HG02884 (cell line): ENCODE results near the gene CYP19A1.
"Not testable (repeated sequence)": the region's sequence is repeated elsewhere in the genome, so short reads cannot be mapped to it uniquely, and the experiment has no call there.

Experiments used
- ATAC-seq: cut with Tn5 transposase; IDR thresholded peaks from one replicate; pipeline ENCODE4 v1.9.1; 2021; ENCODE audit warnings: mild to moderate bottlenecking, moderate library complexity; ENCODE audit not compliant: unreplicated experiment

Gene CYP19A1

DNA sequence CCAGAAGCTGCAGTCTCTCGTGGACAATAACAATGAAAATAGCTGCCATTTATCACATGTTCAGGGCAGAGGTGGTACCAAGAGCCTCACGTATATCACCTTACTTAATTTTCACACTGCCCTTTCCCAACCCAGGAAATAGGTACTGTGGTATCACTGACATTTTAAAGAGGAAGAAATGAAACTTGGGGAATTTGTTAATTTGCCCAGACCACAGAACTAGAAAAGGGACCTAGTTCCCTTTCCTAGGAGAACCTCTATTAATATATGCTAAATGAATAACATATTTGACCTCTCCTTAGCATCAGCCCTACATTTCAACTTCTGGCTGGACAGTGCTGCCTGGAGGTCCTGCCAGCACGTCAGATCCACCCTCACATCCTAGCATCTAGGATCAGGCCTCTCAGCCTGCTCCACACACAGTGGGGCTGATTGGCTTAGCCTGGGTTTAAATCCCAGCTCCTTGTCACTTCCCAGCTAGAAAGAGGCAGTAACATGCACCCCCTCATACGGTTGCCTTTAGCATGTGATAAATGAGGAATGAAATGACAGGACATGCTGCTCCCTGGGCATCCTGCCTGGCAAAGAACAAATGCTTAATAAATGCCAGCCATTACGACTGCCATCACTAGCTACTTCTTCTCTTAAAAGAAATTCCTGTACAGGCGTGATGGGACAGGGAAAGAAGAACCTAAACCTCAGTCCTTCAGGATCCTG lies 148.6 kb downstream of the CYP19A1 start:
- no peak for ATAC-seq

DNA sequence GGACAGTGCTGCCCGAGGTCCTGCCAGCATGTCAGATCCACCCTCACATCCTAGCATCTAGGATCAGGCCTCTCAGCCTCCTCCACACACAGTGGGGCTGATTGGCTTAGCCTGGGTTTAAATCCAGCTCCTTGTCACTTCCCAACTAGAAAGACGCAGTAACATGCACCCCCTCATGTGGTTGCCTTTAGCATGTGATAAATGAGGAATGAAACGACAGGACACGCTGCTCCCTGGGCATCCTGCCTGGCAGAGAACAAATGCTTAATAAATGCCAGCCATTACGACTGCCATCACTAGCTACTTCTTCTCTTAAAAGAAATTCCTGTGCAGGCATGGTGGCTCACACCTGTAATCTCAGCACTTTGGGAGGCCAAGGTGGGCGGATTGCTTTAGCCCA lies 149.6 kb downstream of the CYP19A1 start:
- not testable (repeated sequence) for ATAC-seq

DNA sequence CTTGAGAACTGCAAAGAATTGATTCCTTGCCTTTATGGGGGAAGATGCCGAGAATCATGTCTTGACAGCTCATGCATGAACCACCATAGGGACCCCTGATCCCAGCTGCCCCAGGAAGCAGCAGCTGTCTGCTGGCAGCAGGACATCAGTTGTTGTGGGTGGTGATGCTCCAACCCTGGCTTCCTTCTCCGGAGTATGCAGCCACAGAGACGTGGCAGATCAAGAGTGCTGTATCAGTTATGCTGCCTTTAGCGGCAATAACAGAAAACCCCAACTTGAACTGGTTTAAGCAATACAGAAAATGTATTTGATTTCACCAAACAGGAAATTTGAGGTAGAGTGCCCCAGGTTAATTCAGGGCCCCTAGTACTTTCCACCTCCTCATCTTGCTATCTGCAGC lies 151.5 kb downstream of the CYP19A1 start:
- ATAC-seq = no peak

DNA sequence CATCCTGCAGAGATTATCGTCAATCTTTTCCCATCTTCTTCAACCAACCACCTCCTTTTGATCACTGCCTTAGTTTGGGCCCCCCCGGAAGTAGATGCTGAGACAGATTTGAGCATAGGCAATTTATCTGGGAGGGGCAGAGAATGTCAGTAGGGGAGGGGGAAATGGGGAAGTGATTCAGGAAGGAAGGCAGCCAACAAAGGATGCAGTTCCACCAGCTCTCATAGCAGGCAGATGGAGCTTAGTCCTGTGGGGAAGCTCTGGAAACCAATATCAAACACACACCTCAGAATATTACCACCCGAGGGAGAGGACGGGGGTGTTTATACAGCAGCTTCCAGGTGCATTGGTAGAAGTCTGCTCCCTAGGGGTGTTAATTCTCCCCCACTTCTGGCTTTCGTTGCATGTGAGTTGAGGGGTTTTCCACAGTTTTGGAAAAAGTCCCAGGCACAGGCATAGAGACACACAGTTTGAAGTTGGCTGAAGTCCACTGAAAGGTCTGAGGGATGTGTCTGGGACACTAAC lies 152.2 kb downstream of the CYP19A1 start:
- no peak for ATAC-seq

DNA sequence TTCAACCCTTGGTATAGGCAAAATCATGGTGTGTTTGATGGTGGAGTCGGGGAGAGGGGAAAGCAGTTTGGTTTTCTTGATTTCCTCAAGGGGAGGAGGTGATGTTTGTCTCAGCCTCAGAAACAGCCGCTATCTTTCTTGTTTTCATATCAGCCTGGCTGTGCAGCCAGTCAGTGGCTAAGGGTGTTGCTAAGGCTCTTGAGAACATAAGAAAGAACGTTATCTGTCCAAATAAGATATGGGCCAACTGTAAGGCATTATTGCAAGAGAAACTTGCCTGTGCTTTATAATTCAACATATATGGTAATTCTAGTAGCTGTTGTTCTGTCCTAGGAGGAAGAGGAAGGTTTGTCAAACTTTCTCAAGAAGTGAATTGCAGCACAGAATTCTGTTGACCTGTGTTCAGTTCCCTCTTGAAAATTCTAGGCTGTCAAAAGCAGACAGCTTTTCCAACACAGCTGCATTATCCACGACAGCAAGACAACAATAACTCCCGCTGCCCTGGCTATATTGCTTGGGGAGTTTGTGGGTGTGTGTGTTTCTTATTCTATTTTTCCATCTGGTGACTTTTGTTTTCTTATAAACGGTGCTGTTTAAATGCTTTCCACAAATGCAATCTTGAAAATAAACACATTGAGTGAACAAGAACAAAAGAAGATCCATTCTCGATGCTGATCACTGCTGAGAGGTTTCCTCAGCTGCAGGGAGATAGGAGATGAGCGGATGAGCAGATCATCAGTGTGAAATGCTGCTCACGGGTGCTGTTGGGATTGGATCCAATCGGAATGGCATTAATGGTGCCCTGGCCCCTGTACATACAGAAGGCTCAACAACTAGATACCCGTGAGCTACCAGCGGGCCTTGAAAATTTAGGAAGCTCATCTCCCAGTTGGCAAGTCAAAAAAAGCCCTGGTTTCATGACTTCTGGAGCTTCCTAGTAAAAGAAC lies 152.9 kb downstream of the CYP19A1 start:
- ATAC-seq = no peak

DNA sequence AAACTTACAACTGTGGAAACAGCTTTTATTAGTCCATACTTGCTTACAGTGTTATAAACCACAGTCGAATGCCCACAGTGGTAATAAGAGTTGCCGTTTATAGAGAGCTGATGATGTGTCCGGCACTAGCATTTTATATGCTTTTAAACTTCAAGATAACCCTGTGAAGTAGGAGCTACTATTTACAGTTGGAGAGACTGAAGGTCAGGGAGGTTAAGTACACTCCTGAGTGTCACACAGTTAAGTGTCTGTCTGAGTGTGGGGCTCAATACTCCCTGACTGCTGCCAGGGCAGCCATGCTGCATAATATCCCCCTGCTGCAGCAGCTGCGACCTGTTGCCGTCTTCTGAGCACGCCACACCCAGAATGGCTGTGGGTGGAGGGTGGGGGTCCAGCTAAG lies 153.8 kb downstream of the CYP19A1 start:
- no peak for ATAC-seq

DNA sequence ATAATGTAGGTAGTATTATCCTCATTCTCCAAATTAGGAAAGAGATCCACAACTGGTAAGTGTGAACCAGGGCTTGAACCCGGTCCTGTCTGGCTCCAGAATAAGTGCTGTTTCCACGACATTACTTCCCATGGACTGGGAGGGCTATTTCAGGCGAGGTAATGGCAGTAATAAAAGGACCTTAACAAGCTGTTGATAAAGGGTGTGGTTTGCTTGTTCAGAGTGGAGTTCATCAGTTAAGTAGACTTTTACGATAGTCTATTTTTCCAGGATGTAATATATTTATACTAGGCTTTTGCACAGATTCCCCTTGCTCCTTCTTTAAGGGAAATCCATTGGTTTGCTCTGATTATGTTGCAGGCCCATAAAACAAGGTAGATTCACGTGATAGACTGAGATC lies 155.3 kb downstream of the CYP19A1 start:
- no peak for ATAC-seq

DNA sequence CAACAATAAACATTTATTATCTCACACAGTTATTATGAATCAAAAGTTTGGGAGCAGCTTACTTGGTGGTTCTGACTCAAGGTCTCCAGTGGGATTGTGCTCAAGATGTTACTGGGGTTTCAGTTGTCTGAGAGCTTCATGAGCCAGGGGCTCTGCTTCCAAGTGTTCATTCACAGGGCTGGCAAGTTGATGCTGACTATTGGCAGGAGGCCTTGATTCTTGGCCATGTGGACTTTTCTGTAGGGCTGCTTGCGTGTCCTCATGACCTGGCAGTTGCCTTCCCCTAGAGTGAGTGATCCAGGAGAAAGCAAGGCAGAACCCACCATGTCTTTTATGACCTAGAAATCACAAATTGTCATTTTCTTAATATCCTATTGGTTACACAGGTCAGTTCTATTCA lies 156.5 kb downstream of the CYP19A1 start:
- ATAC-seq = no peak

DNA sequence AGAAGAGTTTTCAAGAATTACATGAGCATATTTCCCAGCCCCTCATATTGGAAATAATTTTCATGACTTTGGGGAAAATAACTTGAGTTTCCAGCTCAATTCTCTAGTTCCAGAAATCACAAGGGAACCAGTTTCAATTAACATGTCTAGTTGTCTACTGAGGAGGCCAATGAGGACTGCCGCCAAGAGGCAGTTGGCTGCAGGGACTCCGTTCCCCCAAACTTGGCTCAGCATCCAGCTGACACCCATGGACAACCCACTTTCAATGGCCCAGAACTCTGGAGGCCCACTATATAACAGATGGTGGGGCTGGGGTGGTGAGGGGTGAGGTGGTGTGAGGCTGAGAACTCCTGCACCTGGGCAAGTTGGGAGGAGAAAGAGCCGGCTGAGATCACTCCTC lies 157.2 kb downstream of the CYP19A1 start:
- no peak for ATAC-seq

DNA sequence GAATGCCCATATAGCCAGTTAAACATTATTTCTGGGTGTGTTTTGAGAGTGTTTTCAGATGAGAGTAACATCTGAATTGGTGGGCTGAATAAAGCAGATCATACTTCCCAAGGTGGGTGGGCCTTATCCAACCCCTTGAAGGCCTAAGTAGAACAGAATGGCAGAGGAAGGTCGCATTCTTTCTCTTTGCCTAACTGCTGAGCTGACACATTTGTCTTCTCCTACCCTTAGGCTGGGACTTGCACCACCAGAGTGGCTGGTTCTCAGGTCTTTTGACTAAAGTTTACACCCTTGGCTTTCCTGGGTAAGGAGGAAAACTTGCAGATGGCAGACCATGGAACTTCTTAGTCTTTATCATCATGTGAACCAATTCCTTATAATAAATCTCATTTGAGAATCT lies 157.9 kb downstream of the CYP19A1 start:
- no peak for ATAC-seq

DNA sequence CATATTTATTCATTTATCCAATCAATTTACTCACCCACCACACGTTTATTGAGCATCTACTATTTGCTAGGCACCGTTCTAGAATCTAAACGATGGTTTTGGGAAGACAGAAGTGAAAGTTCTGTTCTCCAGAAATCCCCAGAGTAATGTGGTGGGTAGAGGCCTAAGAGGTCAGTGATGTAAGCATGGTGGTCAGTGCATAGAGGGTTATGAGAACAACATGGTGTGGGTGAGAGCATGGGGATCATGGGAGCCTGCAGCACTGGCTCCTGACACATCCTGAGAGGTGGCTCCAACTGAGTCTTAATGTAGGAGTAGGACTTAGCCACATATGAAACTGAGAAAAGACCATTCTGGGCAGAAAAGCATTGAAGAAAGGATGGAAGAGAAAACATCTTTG lies 158.4 kb downstream of the CYP19A1 start:
- ATAC-seq = no peak

DNA sequence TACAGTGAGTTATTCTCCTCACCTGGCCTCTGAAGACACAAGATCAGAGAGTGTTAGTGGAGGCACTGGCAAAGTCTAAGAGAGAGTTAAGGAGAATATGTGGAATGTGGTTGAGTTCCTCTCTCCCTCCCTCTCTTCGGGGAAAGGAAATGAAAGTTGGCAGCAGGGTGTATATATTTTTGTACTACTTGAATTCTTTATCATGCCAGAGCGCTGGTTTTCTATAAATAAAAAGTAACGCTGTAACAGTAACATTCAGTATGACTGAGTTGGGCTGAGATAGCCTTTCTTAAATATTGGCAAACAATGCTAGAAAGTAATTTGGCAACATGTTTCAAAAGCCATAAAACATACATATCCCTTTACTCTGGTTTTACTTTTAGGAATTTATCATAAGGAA lies 166.2 kb downstream of the CYP19A1 start:
- ATAC-seq = no peak

DNA sequence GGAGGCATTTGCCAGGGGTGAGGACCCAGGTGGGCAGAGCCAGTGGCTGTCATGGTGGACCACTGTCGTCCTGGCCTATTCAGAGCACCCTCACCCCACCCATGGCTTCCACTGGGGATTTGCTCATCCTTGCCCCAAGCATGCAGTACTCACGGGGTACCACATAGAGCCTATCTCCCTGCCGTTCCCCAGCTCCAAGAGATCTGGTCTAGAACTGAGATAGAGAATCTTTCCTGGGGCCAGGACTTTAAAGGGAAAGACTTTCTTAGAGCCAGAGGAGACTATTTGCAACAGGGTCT lies 166.8 kb downstream of the CYP19A1 start:
- ATAC-seq = no peak

DNA sequence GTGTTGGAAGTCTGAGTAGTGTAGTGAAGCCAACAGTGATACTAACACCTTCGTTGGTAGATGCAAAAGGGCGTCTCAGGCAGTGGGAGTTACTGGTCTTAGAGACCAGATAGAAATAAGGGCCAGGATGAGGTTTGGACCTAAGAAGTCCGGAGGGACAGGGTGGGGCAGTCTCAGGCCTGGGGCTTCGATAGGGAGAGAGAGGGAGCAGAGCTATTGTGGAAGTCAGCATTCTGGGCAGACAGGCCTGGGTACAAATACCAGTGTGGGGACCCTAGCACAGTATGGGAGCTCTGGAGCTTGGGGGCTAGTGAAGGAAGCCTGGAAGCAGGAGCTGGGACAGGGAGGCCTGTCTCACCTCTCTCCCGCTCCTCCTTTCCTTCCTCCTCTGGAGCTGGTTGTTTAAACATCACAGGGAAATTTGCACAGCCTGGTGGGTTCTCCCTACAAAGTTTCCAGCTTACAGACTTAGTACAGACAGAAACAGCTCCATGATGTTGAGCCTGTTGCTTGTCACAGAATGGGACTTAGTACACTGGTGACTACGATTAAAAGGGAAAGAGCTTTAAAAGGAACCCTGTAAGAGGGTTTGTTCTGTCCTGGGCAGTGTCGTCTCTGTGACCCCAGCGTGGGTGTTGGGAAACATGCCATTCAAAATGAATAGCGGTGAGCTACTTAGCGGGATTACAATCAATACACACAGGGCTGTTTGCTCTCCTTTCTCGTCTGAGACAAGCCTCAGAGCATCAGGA lies 167.3 kb downstream of the CYP19A1 start:
- ATAC-seq = no peak

DNA sequence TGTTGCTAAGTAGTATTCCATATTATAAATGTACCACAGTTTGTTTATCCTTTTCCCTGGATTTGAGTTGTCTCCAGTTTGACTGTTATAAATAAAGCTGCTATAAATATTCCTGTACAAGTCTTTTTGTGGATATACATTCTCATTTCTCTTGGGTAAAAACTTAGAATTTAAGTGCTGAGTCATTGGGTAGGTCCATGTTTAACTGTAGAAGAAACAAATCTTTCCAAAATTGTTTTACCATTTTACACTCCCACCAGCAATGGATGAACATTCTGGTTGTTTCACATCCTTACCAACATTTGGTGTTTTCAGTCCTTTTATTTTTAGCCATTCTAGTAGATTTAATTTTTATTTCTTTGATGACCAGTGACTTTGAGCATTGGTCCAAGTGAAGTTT lies 169.7 kb downstream of the CYP19A1 start:
- ATAC-seq = no peak

DNA sequence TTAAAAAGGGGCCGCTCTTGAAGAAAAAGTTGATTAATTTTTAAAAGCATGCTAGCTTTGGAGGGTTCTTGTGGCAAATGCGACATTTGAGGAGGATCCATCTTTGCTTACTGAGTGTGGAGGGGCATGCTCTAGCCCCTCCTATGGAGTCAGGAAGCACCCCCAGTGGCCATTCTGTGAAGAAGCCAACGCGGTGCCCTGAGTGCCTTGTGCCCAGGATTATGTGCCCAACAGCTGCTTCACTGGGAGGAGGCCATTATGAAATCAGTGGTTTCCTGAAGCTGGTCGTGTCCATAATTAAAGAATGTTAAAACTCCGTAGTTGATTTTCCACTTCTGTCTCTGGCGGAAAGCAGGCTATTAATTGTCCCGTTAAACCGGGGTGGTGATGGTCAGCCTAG lies 174.6 kb downstream of the CYP19A1 start:
- ATAC-seq = no peak

DNA sequence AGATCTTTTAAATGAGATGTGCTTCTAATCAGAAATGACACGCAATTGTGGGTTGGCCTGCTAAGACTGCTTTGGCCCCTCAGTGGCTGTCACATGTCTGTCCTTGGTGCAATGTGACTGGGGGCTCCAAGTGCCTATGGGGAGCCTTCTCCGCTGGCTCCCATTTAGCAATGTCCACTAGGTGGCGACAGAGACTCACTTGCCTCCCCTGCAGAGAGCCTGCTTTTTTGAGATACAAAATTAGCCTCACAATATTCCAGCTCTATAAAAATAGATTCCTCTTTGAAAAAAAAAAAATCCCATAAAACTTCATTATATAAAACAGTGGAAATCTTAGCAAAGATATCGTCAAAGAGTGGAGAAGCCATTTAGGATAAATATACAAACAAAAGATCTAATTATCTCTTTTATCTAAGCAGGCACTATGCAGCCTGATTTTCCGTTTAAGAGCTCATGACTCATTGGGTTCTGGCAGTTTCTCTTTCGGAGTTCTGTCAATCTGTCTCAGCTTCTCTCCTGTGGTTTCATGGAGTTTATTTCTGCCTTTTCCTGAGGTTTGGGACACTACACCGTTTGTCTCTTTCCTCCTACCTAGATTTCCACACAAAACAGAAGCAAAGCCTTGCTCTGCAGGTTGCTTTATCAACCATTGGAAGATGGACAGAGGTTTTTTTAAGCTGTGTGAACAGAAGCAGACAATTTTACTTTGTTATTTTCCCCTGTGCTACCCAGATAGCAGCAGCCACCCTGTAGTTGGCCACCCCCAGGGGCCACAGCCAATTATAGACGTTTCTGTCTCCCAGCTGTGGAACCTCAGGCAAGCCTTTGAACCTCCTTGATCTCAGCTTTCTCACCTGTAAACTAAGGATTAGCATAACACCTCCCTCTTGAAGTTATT lies 175.3 kb downstream of the CYP19A1 start:
- peak; percentile 87 for ATAC-seq

DNA sequence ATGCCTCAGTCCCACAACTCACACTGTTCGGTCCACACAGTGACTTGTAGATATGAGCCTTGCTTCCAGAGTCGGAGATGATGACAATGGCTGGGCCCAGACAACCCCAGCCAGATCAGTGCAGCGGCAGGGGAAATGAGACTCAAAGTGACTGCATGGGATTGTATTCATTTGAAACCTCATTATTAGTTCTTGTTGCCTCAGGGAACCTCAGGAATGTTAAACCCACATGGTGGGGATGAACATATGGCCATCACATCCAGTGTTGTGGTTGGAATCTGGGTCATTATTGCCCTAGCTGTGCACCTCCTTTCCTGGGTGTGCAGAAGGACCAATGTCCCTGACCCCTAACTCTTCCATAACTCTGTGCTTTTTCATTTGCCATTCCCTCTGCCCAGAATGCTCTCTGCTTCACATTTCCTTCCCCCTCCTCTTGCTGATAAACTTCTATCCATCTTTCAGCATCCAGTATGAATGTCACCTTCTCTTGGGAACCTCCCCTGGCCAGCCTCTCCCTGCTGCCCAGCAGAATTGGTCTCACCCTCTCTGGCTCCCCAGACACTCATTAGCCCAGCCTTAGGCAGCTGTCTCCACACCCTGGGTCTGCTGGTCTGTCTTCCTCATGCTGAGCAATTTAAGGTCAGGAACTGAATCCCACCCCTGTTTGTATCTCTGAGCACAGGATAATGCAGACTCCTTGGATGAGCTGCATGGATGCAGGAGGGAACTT lies 176.7 kb downstream of the CYP19A1 start:
- ATAC-seq = no peak

DNA sequence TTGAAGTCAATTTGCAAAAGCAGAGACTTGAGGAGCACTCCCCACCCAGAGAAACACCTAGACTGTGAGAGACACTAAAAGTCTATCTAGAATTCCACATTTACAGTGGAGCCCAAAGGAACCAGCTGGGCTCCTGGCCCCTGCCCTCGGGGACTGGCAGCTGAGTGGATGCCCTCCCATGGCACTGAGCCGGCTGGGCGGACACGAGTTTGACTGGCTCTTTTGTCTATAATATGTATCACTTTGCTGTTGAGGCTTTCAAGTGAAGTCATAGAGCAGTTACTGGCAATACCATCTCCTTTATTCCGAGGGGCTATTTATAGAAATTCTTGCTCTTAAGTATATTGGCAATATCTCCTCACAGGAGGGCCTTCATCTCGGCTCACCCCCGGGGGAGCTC lies 177.9 kb downstream of the CYP19A1 start:
- ATAC-seq = no peak
